ENCODE data around the gene HEPHL1. TPM values are rescaled to one million over a fixed set of nuclear protein-coding genes. Genes with fewer than 3 reads are reported as not detected.

HEPHL1 gene
- total RNA-seq, 3 donors from 2014 or later (not counting 1 experiment from before 2014, with no cell fraction given): not detected

- Histone ChIP-seq H3K27me3 (ENCODE audit: control insufficient read depth, insufficient read depth, low read length) (no peaks in the 10 kb centered on the region), H3K4me1 (ENCODE audit: control insufficient read depth, insufficient read depth, low read length) (no peaks in the 10 kb centered on the region), H3K9me3 (ENCODE audit: control insufficient read depth, insufficient read depth, low read length) (no peaks in the 10 kb centered on the region), H3K4me3 (ENCODE audit: low read length) (no peak overlapping the region), H3K36me3 (ENCODE audit: control insufficient read depth, insufficient read depth, low read length) (no peaks in the 10 kb centered on the region), H3K27ac (ENCODE audit: low read length) (no peak overlapping the region)
- Mint-ChIP-seq H3K27ac (no peak overlapping the region), H3K4me3 (no peak overlapping the region), H3K9me3 (peaks cover 2 to 6% of the 10 kb centered on the region in 2 donors), H3K4me1 (no peaks in the 10 kb centered on the region), H3K27me3 (ENCODE audit: low read depth in 2 of 2) (peaks cover 0 to 3% of the 10 kb centered on the region in 2 donors), H3K36me3 (no peaks in the 10 kb centered on the region)
- DNase-seq (no peak), ATAC-seq (no peak)
- WGBS (ENCODE audit: insufficient coverage): 86% methylated on average over 1 of the region's 1 CpG
- TF ChIP-seq CTCF (IDR thresholded peaks at IDR 0.05): no peak
- intact Hi-C loops (cut with micrococcal nuclease): no loop called here
These were observed 28.2 kb downstream of the HEPHL1 start for GRCh38 chr11:94049351-94049750.

- Mint-ChIP-seq H3K4me1 (no peaks in the 10 kb centered on the region), H3K27me3 (ENCODE audit: low read depth in 2 of 2) (peaks cover 7 to 10% of the 10 kb centered on the region in 2 donors), H3K27ac (no peak overlapping the region), H3K4me3 (no peak overlapping the region), H3K9me3 (peaks cover 0 to 4% of the 10 kb centered on the region in 2 donors), H3K36me3 (no peaks in the 10 kb centered on the region)
- no peak for TF ChIP-seq CTCF (IDR thresholded peaks at IDR 0.05)
- ATAC-seq (no peak), DNase-seq (no peak)
- H3K9me3 ChIP-seq (ENCODE audit: control insufficient read depth, insufficient read depth, low read length): no peaks in the 10 kb centered on the region
- WGBS (ENCODE audit: insufficient coverage): no CpG with 5 or more reads among the region's 1 CpG
- no peaks in the 10 kb centered on the region for H3K4me1 ChIP-seq (ENCODE audit: control insufficient read depth, insufficient read depth, low read length)
- H3K4me3 ChIP-seq (ENCODE audit: low read length): no peak overlapping the region
- peaks cover under 1% of the 10 kb centered on the region for H3K27me3 ChIP-seq (ENCODE audit: control insufficient read depth, insufficient read depth, low read length)
- intact Hi-C loops (cut with micrococcal nuclease): no loop called here
- H3K36me3 ChIP-seq (ENCODE audit: control insufficient read depth, insufficient read depth, low read length): no peaks in the 10 kb centered on the region
- no peak overlapping the region for H3K27ac ChIP-seq (ENCODE audit: low read length)
These were observed 37.5 kb downstream of the HEPHL1 start for GRCh38 chr11:94058630-94059029.

GRCh38 chr11:94059065-94059464 lies 37.9 kb downstream of the HEPHL1 start:
- intact Hi-C loops (cut with micrococcal nuclease): no loop called here
- no peak for ATAC-seq

More at GRCh38 chr11:94059065-94059464, 37.9 kb downstream of the HEPHL1 start:
- peaks cover 3% of the 10 kb centered on the region for H3K27me3 ChIP-seq (ENCODE audit: control insufficient read depth, insufficient read depth, low read length)
- DNase-seq: no peak
- no peak for TF ChIP-seq CTCF (IDR thresholded peaks at IDR 0.05)
- peaks cover 7 to 10% of the 10 kb centered on the region in 2 donors for H3K27me3 Mint-ChIP-seq (ENCODE audit: low read depth in 2 of 2)
- no peaks in the 10 kb centered on the region for H3K4me1 Mint-ChIP-seq
- H3K4me1 ChIP-seq (ENCODE audit: control insufficient read depth, insufficient read depth, low read length): no peaks in the 10 kb centered on the region
- no peak overlapping the region for H3K4me3 Mint-ChIP-seq
- no peak overlapping the region for H3K27ac ChIP-seq (ENCODE audit: low read length)
- no peak overlapping the region for H3K27ac Mint-ChIP-seq
- no peak overlapping the region for H3K4me3 ChIP-seq (ENCODE audit: low read length)
- no peaks in the 10 kb centered on the region for H3K9me3 ChIP-seq (ENCODE audit: control insufficient read depth, insufficient read depth, low read length)
- no peaks in the 10 kb centered on the region for H3K36me3 Mint-ChIP-seq
- no peaks in the 10 kb centered on the region for H3K36me3 ChIP-seq (ENCODE audit: control insufficient read depth, insufficient read depth, low read length)
- H3K9me3 Mint-ChIP-seq: peaks cover 0 to 4% of the 10 kb centered on the region in 2 donors
